GM18861 (cell line): ENCODE results near the gene IL18.
"Not testable (repeated sequence)": the region's sequence is repeated elsewhere in the genome, so short reads cannot be mapped to it uniquely, and the experiment has no call there.

Experiments used
- ATAC-seq: cut with Tn5 transposase; IDR thresholded peaks from one replicate; pipeline ENCODE4 v1.9.1; 2021; ENCODE audit not compliant: unreplicated experiment

IL18 gene

GRCh38 chr11:112163875-112164685 lies at the start of gene IL18:
TSS of gene IL18 (minus strand) at chr11:112164094. CDS start at chr11:112155053, 9,041 bp downstream.
- ATAC-seq, result no peak

- no peak for ATAC-seq
These were observed 48.8 kb upstream of the IL18 start for GRCh38 chr11:112212710-112213109.

- ATAC-seq, result no peak
These were observed 48.4 kb upstream of the IL18 start for GRCh38 chr11:112212290-112212689.

GRCh38 chr11:112211536-112211935 lies 47.6 kb upstream of the IL18 start:
- ATAC-seq, result no peak

GRCh38 chr11:112210890-112211289 lies 47.0 kb upstream of the IL18 start:
- ATAC-seq, result no peak

- ATAC-seq, result no peak
These were observed 42.2 kb upstream of the IL18 start for GRCh38 chr11:112206071-112206470.

GRCh38 chr11:112200252-112200651 lies 36.4 kb upstream of the IL18 start:
- ATAC-seq, result no peak

- not testable (repeated sequence) for ATAC-seq
These were observed 35.2 kb upstream of the IL18 start for GRCh38 chr11:112199101-112199500.

GRCh38 chr11:112196519-112197087 lies 32.7 kb upstream of the IL18 start:
- ATAC-seq, result no peak

- ATAC-seq, result no peak
These were observed 32.1 kb upstream of the IL18 start for GRCh38 chr11:112195951-112196351.

- not testable (repeated sequence) for ATAC-seq
These were observed 31.2 kb upstream of the IL18 start for GRCh38 chr11:112195113-112195512.

GRCh38 chr11:112186304-112186703 lies 22.4 kb upstream of the IL18 start:
- no peak for ATAC-seq

GRCh38 chr11:112185883-112186282 lies 22.0 kb upstream of the IL18 start:
- no peak for ATAC-seq

- no peak for ATAC-seq
These were observed 19.0 kb upstream of the IL18 start for GRCh38 chr11:112182867-112183266.

- peak; percentile 64 for ATAC-seq
These were observed 15.7 kb upstream of the IL18 start for GRCh38 chr11:112179601-112180000.

GRCh38 chr11:112178936-112179335 lies 15.0 kb upstream of the IL18 start:
- no peak for ATAC-seq

GRCh38 chr11:112178428-112178827 lies 14.5 kb upstream of the IL18 start:
- ATAC-seq, result no peak

GRCh38 chr11:112177589-112177988 lies 13.7 kb upstream of the IL18 start:
- no peak for ATAC-seq

- ATAC-seq, result no peak
These were observed 12.2 kb upstream of the IL18 start for GRCh38 chr11:112176077-112176476.

GRCh38 chr11:112175599-112175952 lies 11.7 kb upstream of the IL18 start:
- no peak for ATAC-seq

- ATAC-seq, result no peak
These were observed 11.1 kb upstream of the IL18 start, which contains the start of gene BCO2 for GRCh38 chr11:112174789-112175598. TSS of gene BCO2 (plus strand) at chr11:112175512. CDS start at chr11:112175602, 90 bp downstream.

- ATAC-seq, result no peak
These were observed 9.3 kb upstream of the IL18 start for GRCh38 chr11:112173152-112173551.
